ENCODE data around the gene TBX10. TPM values are rescaled to one million over a fixed set of nuclear protein-coding genes. Genes with fewer than 3 reads are reported as not detected.
"Not testable (repeated sequence)": the region's sequence is repeated elsewhere in the genome, so short reads cannot be mapped to it uniquely, and the experiment has no call there.

Gene TBX10
- total and polyA plus RNA-seq, 5 donors: not detected

DNA sequence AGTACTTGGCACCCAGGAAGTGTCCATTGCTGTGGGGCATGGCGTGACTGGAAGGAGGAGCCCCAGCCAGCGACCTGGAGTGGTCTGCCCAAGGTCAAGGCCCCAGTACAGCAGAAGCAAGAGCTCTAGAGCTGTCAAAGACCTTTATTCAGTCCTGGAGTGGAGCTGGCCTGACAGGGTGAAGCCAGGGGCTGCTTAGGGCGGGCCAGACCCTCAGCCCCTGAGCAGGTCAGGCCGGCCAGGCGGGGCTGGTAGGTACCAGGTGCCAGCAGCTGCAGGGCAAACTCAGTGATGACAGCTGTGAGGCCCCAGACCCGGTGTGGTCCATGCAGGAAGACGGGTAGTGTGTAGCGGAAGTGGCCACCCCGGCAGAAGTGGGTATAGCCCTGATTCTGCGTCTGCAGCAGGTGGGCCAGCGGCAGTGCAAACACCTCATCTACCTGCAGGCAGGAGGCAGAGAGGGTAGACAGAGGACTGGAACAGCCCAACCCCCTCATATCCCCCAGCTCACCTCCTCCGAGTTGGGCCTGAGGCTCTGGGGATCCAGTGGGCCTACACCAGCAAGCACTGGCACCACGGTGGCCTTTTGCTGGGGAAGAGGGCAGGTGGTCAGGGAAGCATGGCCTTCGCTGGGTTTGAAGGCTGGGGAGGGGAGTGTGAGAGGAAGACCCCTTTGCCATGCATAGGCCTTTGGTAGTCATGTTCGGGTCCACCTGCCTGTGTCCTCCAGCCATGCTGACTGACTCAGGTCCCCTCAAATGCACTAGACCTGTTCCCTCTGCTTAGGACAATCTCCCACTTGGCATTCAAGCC, 11.5 kb downstream of the TBX10 start:
- WGBS: 87% methylated on average over 15 of the region's 15 CpGs
- Histone ChIP-seq H3K9me3 (ENCODE audit: control insufficient read depth, low read length) (no peaks in the 10 kb centered on the region), H3K4me3 (ENCODE audit: low read length) (no peak overlapping the region), H3K27me3 (ENCODE audit: control insufficient read depth, insufficient read depth) (no peaks in the 10 kb centered on the region), H3K4me1 (ENCODE audit: control insufficient read depth, insufficient read depth, low read length) (peaks cover 2% of the 10 kb centered on the region), H3K27ac (ENCODE audit: low read length) (peak overlapping the region; percentile 9)
- DNase-seq (peak; percentile 22 to 61 (median 51)), ATAC-seq (no peak)
- intact Hi-C loops (cut with DNase I): no loop called here

DNA sequence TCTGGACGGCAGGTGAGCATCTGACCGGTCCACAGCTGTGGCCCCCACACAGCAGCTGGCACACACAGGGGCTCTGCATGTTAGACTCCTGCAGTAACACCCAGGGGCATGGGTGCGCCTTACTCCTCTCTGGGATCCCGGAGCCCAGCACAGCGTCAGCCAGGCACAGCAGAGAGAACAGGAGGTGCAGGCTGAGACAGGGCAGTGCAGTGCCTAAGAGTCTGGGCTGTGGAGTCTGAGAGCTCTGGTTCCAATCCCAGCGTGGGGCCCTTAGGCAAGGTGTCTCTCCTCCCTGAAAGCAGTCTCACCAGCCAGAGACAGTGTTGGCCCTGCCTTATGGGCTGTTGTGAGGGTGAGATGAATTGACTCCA, 12.1 kb downstream of the TBX10 start:
- Histone ChIP-seq H3K4me3 (ENCODE audit: low read length) (no peak overlapping the region), H3K4me1 (ENCODE audit: control insufficient read depth, insufficient read depth, low read length) (peaks cover 2% of the 10 kb centered on the region), H3K27ac (ENCODE audit: low read length) (peak overlapping the region; percentile 3), H3K9me3 (ENCODE audit: control insufficient read depth, low read length) (no peaks in the 10 kb centered on the region), H3K27me3 (ENCODE audit: control insufficient read depth, insufficient read depth) (no peaks in the 10 kb centered on the region)
- DNase-seq: peak in 2 of 3 donors; percentile 50 to 51
- WGBS: 83% methylated on average over 6 of the region's 6 CpGs
- ATAC-seq: no peak
- intact Hi-C loops (cut with DNase I): no loop called here

DNA sequence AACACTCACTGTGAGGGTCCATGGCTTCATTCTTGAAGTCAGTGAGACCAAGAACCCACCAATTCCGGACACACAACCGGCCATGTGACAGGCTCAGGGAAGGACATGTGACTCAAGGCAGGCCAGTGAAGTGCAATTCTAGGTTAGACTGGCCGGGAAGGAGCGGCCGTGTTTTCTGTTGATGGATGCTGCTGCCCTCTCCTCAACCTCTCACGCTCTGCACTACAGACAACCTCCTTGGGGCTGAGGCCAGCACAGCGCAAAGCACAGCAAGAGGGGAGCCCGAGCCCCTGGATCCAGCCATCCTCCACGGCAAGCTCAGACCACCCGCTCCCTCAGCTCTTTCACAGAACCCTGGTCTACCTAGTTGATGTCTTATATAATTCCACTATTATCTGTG, 12.6 kb downstream of the TBX10 start:
- 93% methylated on average over 10 of the region's 10 CpGs for WGBS
- Histone ChIP-seq H3K27ac (ENCODE audit: low read length) (no peak overlapping the region), H3K9me3 (ENCODE audit: control insufficient read depth, low read length) (no peaks in the 10 kb centered on the region), H3K4me1 (ENCODE audit: control insufficient read depth, insufficient read depth, low read length) (peaks cover 2% of the 10 kb centered on the region), H3K4me3 (ENCODE audit: low read length) (no peak overlapping the region), H3K27me3 (ENCODE audit: control insufficient read depth, insufficient read depth) (no peaks in the 10 kb centered on the region)
- ATAC-seq (no peak), DNase-seq (no peak)
- intact Hi-C loops (cut with DNase I): no loop called here

DNA sequence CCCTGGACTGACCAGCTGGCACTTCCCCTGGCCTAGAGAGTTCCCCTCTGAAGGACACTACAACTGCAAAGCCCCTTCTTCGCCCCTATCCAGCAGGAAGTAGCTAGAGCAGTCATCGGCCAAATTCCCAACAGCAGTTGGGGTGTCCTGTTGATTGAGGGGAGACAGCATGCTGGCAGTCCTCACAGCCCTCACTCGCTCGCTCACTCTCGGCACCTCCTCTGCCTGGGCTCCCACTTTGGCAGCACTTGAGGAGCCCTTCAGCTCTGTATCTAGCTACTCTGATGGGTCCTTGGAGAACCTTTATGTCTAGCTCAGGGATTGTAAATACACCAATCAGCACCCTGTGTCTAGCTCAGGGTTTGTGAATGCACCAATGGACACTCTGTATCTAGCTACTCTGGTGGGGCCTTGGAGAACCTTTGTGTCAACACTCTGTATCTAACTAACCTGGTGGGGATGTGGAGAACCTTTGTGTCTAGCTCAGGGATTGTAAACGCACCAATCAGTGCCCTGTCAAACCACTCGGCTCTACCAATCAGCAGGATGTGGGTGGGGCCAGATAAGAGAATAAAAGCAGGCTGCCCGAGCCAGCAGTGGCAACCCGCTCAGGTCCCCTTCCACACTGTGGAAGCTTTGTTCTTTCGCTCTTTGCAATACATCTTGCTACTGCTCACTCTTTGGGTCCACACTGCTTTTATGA, 13.3 kb downstream of the TBX10 start:
- ATAC-seq; DNase-seq; H3K9me3 ChIP-seq (ENCODE audit: control insufficient read depth, low read length); H3K27me3 ChIP-seq (ENCODE audit: control insufficient read depth, insufficient read depth); H3K4me3 ChIP-seq (ENCODE audit: low read length); intact Hi-C loops (cut with DNase I); H3K4me1 ChIP-seq (ENCODE audit: control insufficient read depth, insufficient read depth, low read length); H3K27ac ChIP-seq (ENCODE audit: low read length): not testable (repeated sequence)
- WGBS: 78% methylated on average over 10 of the region's 10 CpGs

DNA sequence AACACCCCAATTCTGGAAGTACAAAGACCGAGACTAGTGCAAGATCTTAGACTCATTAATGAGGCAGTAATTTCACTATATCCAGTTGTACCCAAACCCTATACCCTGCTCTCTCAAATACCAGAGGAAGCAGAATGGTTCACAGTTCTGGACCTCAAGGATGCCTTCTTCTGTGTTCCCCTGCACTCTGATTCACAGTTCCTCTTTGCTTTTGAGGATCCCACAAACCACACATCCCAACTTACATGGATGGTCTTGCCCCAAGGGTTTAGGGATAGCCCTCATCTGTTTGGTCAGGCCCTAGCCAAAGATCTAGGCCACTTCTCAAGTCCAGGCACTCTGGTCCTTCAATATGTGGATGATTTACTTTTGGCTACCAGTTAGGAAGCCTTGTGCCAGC, 15.8 kb downstream of the TBX10 start:
- H3K9me3 ChIP-seq (ENCODE audit: control insufficient read depth, low read length); H3K4me3 ChIP-seq (ENCODE audit: low read length); H3K4me1 ChIP-seq (ENCODE audit: control insufficient read depth, insufficient read depth, low read length); DNase-seq; H3K27me3 ChIP-seq (ENCODE audit: control insufficient read depth, insufficient read depth); intact Hi-C loops (cut with DNase I); ATAC-seq; H3K27ac ChIP-seq (ENCODE audit: low read length): not testable (repeated sequence)
- 90% methylated on average over 1 of the region's 1 CpG for WGBS

DNA sequence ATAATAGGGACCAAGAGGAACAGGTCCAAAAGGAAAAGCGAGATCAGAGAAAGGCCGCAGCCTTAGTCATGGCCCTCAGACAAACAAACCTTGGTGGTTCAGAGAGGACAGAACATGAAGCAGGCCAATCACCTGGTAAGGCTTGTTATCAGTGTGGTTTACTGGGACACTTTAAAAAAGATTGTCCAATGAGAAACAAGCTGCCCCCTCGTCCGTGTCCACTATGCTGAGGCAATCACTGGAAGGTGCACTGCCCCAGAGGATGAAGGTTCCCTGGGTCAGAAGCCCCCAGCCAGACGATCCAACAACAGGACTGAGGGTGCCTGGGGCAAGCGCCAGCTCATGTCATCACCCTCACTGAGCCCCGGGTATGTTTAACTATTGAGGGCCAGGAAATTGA, 16.7 kb downstream of the TBX10 start:
- 58% methylated on average over 7 of the region's 7 CpGs for WGBS
- H3K27ac ChIP-seq (ENCODE audit: low read length); H3K9me3 ChIP-seq (ENCODE audit: control insufficient read depth, low read length); H3K4me3 ChIP-seq (ENCODE audit: low read length); intact Hi-C loops (cut with DNase I); DNase-seq; H3K27me3 ChIP-seq (ENCODE audit: control insufficient read depth, insufficient read depth); ATAC-seq; H3K4me1 ChIP-seq (ENCODE audit: control insufficient read depth, insufficient read depth, low read length): not testable (repeated sequence)

DNA sequence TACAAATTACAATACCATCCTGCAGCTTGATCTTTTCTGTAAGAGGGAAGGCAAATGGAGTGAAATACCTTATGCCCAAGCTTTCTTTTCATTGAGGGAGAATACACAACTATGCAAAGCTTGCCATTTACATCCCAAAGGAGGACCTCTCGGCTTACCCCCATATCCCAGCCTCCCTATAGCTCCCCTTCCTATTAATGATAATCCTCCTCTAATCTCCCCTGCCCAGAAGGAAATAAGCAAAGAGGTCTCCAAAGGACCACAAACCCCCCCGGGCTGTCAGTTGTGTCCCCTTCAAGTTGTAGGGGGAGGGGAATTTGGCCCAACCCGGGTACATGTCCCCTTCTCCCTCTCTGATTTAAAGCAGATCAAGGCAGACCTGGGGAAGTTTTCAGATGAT, 17.6 kb downstream of the TBX10 start:
- H3K4me1 ChIP-seq (ENCODE audit: control insufficient read depth, insufficient read depth, low read length); H3K27ac ChIP-seq (ENCODE audit: low read length); H3K27me3 ChIP-seq (ENCODE audit: control insufficient read depth, insufficient read depth); H3K4me3 ChIP-seq (ENCODE audit: low read length); ATAC-seq; intact Hi-C loops (cut with DNase I); DNase-seq; H3K9me3 ChIP-seq (ENCODE audit: control insufficient read depth, low read length): not testable (repeated sequence)
- 60% methylated on average over 3 of the region's 3 CpGs for WGBS

DNA sequence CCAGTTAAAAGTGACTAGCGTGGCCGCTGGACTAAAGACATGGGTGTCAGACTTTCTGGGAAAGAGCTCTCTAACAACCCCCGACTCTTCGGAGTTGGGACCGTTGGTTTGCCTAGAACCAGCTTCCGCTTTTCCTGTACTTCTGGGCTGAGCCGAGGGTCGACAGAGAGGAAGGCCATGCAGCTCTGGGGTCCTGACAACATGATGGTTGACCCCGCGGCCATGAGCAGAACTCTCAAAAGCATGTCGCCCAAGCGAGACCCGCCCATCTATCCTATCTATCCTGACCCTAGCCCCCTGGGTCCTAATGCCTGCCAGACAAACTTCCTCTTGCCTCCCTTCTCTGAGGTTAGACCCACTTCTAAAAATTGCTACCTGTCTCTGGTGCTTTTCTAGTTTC, 18.9 kb downstream of the TBX10 start:
- H3K9me3 ChIP-seq (ENCODE audit: control insufficient read depth, low read length); intact Hi-C loops (cut with DNase I); H3K4me3 ChIP-seq (ENCODE audit: low read length); ATAC-seq; H3K27ac ChIP-seq (ENCODE audit: low read length); DNase-seq; H3K27me3 ChIP-seq (ENCODE audit: control insufficient read depth, insufficient read depth); H3K4me1 ChIP-seq (ENCODE audit: control insufficient read depth, insufficient read depth, low read length): not testable (repeated sequence)
- 87% methylated on average over 13 of the region's 13 CpGs for WGBS

DNA sequence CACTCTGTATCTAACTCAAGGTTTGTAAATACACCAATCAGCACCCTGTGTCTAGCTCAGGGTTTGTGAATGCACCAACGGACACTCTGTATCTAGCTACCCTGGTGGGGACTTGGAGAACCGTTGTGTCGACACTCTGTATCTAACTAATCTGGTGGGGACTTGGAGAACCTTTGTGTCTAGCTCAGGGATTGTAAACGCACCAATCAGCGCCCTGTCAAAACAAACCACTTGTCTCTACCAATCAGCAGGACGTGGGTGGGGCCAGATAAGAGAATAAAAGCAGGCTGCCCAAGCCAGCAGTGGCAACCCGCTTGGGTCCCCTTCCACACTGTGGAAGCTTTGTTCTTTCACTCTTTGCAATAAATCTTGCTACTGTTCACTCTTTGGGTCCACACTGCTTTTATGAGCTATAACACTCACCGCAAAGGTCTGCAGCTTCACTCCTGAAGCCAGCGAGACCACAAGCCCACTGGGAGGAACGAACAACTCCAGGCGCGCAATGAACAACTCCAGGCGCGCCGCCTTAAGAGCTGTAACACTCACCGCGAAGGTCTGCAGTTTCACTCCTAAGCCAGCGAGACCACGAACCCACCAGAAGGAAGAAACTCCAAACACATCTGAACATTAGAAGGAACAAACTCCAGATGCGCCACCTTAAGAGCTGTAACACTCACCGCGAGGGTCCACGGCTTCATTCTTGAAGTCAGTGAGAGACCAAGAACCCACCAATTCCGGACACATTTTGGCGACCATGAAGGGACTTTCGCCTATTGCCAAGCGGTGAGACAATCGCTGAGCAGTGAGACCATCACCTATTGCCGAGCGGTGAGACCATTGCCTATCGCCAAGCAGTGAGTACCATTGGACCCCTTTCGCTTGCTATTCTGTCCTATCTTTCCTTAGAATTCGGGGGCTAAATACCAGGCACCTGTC, 19.6 kb downstream of the TBX10 start:
- ATAC-seq; H3K4me3 ChIP-seq (ENCODE audit: low read length); DNase-seq; intact Hi-C loops (cut with DNase I); H3K27me3 ChIP-seq (ENCODE audit: control insufficient read depth, insufficient read depth); H3K9me3 ChIP-seq (ENCODE audit: control insufficient read depth, low read length); H3K27ac ChIP-seq (ENCODE audit: low read length); H3K4me1 ChIP-seq (ENCODE audit: control insufficient read depth, insufficient read depth, low read length): not testable (repeated sequence)
- WGBS: 90% methylated on average over 33 of the region's 33 CpGs

DNA sequence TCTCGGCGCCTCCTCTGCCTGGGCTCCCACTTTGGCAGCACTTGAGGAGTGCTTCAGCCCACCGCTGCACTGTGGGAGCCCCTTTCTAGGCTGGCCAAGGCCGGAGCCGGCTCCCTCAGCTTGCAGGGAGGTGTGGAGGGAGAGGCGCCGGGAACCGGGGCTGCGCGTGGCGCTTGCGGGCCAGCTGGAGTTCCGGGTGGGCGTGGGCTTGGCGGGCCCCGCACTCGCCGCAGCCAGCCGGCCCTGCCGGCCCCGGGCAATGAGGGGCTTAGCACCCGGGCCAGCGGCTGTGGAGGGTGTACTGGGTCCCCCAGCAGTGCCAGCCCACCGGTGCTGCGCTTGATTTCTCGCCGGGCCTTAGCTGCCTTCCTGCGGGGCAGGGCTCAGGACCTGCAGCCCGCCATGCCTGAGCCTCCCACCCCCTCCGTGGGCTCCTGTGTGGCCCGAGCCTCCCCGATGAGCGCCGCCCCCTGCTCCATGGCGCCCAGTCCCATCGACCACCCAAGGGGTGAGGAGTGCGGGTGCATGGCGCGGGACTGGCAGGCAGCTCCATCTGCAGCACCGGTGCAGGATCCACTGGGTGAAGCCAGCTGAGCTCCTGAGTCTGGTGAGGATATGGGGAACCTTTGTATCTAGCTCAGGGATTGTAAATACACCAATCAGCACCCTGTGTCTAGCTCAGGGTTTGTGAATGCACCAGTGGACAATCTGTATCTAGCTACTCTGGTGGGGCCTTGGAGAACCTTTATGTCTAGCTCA, 20.5 kb downstream of the TBX10 start:
- intact Hi-C loops (cut with DNase I); H3K27me3 ChIP-seq (ENCODE audit: control insufficient read depth, insufficient read depth); H3K27ac ChIP-seq (ENCODE audit: low read length); H3K4me1 ChIP-seq (ENCODE audit: control insufficient read depth, insufficient read depth, low read length); H3K9me3 ChIP-seq (ENCODE audit: control insufficient read depth, low read length); H3K4me3 ChIP-seq (ENCODE audit: low read length); ATAC-seq: not testable (repeated sequence)
- DNase-seq: peak in 2 of 3 donors; percentile 28 to 41
- WGBS: 93% methylated on average over 40 of the region's 40 CpGs

All from right cardiac atrium (tissue), 5 donors.